Neuronal stem cell (in vitro differentiated cells): ENCODE results near the gene MOSMO.

Experiments used
- DNase-seq: peaks from one replicate; pipeline ENCODE4 v3.0.0-alpha.2; 2013; ENCODE audit warnings: low spot score
- H2AFZ ChIP-seq: one replicate; pipeline ENCODE4 v1.6.1; 2013; ENCODE audit warnings: mild to moderate bottlenecking, low read length, inconsistent platforms
- H2AK5ac ChIP-seq: 2 replicates; pipeline ENCODE4 v1.6.1; 2013; ENCODE audit warnings: low read depth, mild to moderate bottlenecking, inconsistent platforms, low read length, moderate library complexity, mixed read lengths
- H2BK120ac ChIP-seq: 2 replicates; pipeline ENCODE4 v1.6.1; 2013; ENCODE audit warnings: low read depth, mild to moderate bottlenecking, inconsistent platforms, low read length, moderate library complexity, mixed read lengths
- H2BK12ac ChIP-seq: one replicate; pipeline ENCODE4 v1.6.1; 2013; ENCODE audit warnings: low read length, inconsistent platforms
- H2BK15ac ChIP-seq: 2 replicates; pipeline ENCODE4 v1.6.1; 2013; ENCODE audit warnings: mild to moderate bottlenecking, low read length, inconsistent platforms, mixed read lengths
- H2BK5ac ChIP-seq: one replicate; pipeline ENCODE4 v1.6.1; 2013; ENCODE audit warnings: inconsistent platforms, mild to moderate bottlenecking, low read length, moderate library complexity
- H3K14ac ChIP-seq: one replicate; pipeline ENCODE4 v1.6.1; 2013; ENCODE audit warnings: low read length, inconsistent platforms
- H3K18ac ChIP-seq: 2 replicates; pipeline ENCODE4 v1.6.1; 2013; ENCODE audit warnings: low read length, inconsistent platforms
- H3K23ac ChIP-seq: 2 replicates; pipeline ENCODE4 v1.6.1; 2013; ENCODE audit warnings: low read depth, mild to moderate bottlenecking, mixed read lengths, low read length, inconsistent platforms; ENCODE audit not compliant: poor library complexity
- H3K27ac ChIP-seq: replicated peaks from 3 replicates; pipeline ENCODE4 v1.5.1; 2013; ENCODE audit warnings: low read length, inconsistent platforms
- H3K27me3 ChIP-seq, 3 experiments: 2 replicates each; pipeline ENCODE4 v1.6.1; 2013; ENCODE audit warnings: low read length in 3 of 3, mild to moderate bottlenecking in 2 of 3, inconsistent platforms in 1 of 3, low read depth in 1 of 3, mixed read lengths in 1 of 3, moderate library complexity in 1 of 3; ENCODE audit not compliant: control insufficient read depth in 3 of 3, insufficient read depth in 3 of 3
- H3K36me3 ChIP-seq, 2 donors: replicated peaks in 1 of 2; 2 replicates each; pipeline ENCODE4 v1.6.1; 2013; ENCODE audit warnings: low read length in 2 of 2; ENCODE audit not compliant: control insufficient read depth in 2 of 2, insufficient read depth in 2 of 2
- H3K4ac ChIP-seq: 2 replicates; pipeline ENCODE4 v1.6.1; 2013; ENCODE audit warnings: inconsistent platforms, mild to moderate bottlenecking, low read length, moderate library complexity
- H3K4me1 ChIP-seq, 2 donors: 1 replicate in 1 of 2; 2 replicates in 1 of 2; pipeline ENCODE4 v1.6.1; 2013; ENCODE audit warnings: low read length in 2 of 2, low read depth in 1 of 2; ENCODE audit not compliant: control insufficient read depth in 2 of 2, insufficient read depth in 1 of 2
- H3K4me2 ChIP-seq: one replicate; pipeline ENCODE4 v1.6.1; 2013; ENCODE audit warnings: mild to moderate bottlenecking, low read length, inconsistent platforms; ENCODE audit not compliant: insufficient read depth, poor library complexity, severe bottlenecking
- H3K4me3 ChIP-seq, 2 donors: 2 replicates each; pipeline ENCODE4 v1.5.1; 2013; ENCODE audit warnings: low read length in 2 of 2, mild to moderate bottlenecking in 2 of 2, inconsistent platforms in 1 of 2, moderate library complexity in 1 of 2
- H3K79me1 ChIP-seq: one replicate; pipeline ENCODE4 v1.6.1; 2013; ENCODE audit warnings: low read depth, mild to moderate bottlenecking, inconsistent platforms, low read length, moderate library complexity
- H3K9ac ChIP-seq: one replicate; pipeline ENCODE4 v1.6.1; 2013; ENCODE audit warnings: mild to moderate bottlenecking, low read depth, low read length, inconsistent platforms; ENCODE audit not compliant: poor library complexity
- H3K9me3 ChIP-seq, 2 donors: replicated peaks in 1 of 2; 2 replicates each; pipeline versions ENCODE3 to v1.6.1; 2013; ENCODE audit warnings: low read length in 2 of 2, mild to moderate bottlenecking in 2 of 2, inconsistent platforms in 1 of 2, low read depth in 1 of 2, mixed read lengths in 1 of 2, moderate library complexity in 1 of 2; ENCODE audit not compliant: control insufficient read depth in 2 of 2, insufficient read depth in 1 of 2
- H4K8ac ChIP-seq: one replicate; pipeline ENCODE4 v1.6.1; 2013; ENCODE audit warnings: low read depth, mild to moderate bottlenecking, inconsistent platforms, low read length, moderate library complexity
- H4K91ac ChIP-seq: one replicate; pipeline ENCODE4 v1.6.1; 2013; ENCODE audit warnings: low read length, low read depth, mild to moderate bottlenecking, inconsistent platforms; ENCODE audit not compliant: poor library complexity
- WGBS, 2 donors: extraction: QIAGEN DNeasy Blood & Tissue Kit; methylation state at CpG; one replicate each; pipeline ENCODE4 v1.1.7; 2013; ENCODE audit warnings: missing lambda C conversion rate in 2 of 2, mixed read lengths in 1 of 2; ENCODE audit not compliant: insufficient read length in 2 of 2, insufficient replicate concordance in 1 of 2; ENCODE audit errors: extremely low coverage in 2 of 2; 5-methylcytosine and 5-hydroxymethylcytosine counted together

The MOSMO gene

DNA sequence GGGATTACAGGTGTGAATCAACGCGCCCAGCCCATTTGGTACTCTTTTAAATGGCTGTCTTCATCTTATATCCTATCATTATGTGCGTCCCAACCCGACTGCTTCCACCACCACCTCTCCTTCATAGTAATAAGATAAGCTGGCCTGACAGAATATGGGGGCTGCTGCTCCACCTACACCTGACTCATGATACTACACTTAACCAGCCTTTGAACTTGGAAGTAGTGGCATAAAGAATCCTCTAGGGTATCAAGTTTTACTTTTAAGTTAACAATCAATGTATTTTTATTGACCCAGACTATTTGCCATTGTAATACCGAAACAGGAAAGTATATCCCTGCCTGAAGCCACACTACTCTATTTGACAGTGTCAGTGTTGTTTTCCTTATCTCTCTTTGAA lies 25.8 kb upstream of the MOSMO start:
- Histone ChIP-seq H2AFZ (no peak overlapping the region), H2BK5ac (no peak overlapping the region), H2AK5ac (no peak overlapping the region), H3K9ac (no peak overlapping the region), H3K18ac (no peak overlapping the region), H4K91ac (no peak overlapping the region), H3K4ac (no peak overlapping the region), H4K8ac (no peak overlapping the region), H3K14ac (no peak overlapping the region), H3K4me3 (no peak overlapping the region), H2BK15ac (no peak overlapping the region), H3K27ac (no peak overlapping the region), H2BK12ac (no peak overlapping the region), H3K36me3 (peaks cover 26 to 91% of the 10 kb centered on the region in 2 donors), H3K4me1 (no peaks in the 10 kb centered on the region), H3K79me1 (no peaks in the 10 kb centered on the region), H3K4me2 (no peak overlapping the region), H2BK120ac (no peak overlapping the region), H3K23ac (no peak overlapping the region), H3K9me3 (no peaks in the 10 kb centered on the region), H3K27me3 (no peaks in the 10 kb centered on the region)
- no CpG with 5 or more reads among the region's 5 CpGs for WGBS, 2 donors
- DNase-seq, result no peak

DNA sequence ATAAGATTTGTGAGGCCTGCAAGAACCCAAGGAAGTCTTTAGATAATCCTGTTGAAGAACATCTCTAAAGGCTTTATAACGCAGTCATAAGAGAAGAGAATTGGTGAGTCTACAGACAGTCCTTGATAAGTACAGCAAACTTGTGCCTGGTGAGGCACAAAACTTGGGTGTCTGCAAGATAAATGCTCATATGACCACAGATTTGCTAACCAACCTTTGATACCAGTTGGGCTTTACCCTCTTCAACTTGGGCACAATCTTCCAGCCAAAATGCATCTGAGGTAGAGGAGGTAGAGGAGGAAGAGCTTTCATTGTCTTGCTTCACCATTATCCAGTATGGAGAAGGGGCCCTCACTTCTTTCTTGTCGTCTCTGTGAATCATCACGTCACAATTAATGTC lies 23.8 kb upstream of the MOSMO start:
- no CpG with 5 or more reads among the region's 3 CpGs for WGBS, 2 donors
- no peak overlapping the region for H2AK5ac ChIP-seq
- H3K4ac ChIP-seq, result no peak overlapping the region
- no peak overlapping the region for H2BK12ac ChIP-seq
- H3K79me1 ChIP-seq, result no peaks in the 10 kb centered on the region
- no peak overlapping the region for H2BK5ac ChIP-seq
- H3K18ac ChIP-seq, result no peak overlapping the region
- no peak overlapping the region for H2AFZ ChIP-seq
- no peak overlapping the region for H3K23ac ChIP-seq
- no peak overlapping the region for H3K14ac ChIP-seq
- H3K4me2 ChIP-seq, result no peak overlapping the region
- no peak overlapping the region for H2BK120ac ChIP-seq
- H3K9me3 ChIP-seq, result no peaks in the 10 kb centered on the region
- no peaks in the 10 kb centered on the region for H3K27me3 ChIP-seq
- no peak for DNase-seq
- H3K36me3 ChIP-seq, result peaks cover 21 to 71% of the 10 kb centered on the region in 2 donors
- H4K8ac ChIP-seq, result no peak overlapping the region
- no peak overlapping the region for H3K4me3 ChIP-seq
- H4K91ac ChIP-seq, result no peak overlapping the region
- no peaks in the 10 kb centered on the region for H3K4me1 ChIP-seq
- H2BK15ac ChIP-seq, result no peak overlapping the region
- H3K9ac ChIP-seq, result no peak overlapping the region
- H3K27ac ChIP-seq, result no peak overlapping the region

- Histone ChIP-seq H3K9me3 (no peaks in the 10 kb centered on the region), H3K36me3 (peaks cover 13 to 56% of the 10 kb centered on the region in 2 donors), H4K8ac (no peak overlapping the region), H2BK15ac (no peak overlapping the region), H4K91ac (no peak overlapping the region), H3K23ac (no peak overlapping the region), H3K27ac (no peak overlapping the region), H3K14ac (no peak overlapping the region), H3K4ac (no peak overlapping the region), H2BK12ac (no peak overlapping the region), H3K79me1 (no peaks in the 10 kb centered on the region), H2AFZ (no peak overlapping the region), H2AK5ac (no peak overlapping the region), H3K4me1 (no peaks in the 10 kb centered on the region), H3K18ac (no peak overlapping the region), H2BK5ac (no peak overlapping the region), H3K9ac (no peak overlapping the region), H3K4me2 (no peak overlapping the region), H2BK120ac (no peak overlapping the region), H3K27me3 (no peaks in the 10 kb centered on the region), H3K4me3 (no peak overlapping the region)
- DNase-seq, result no peak
These were observed 22.4 kb upstream of the MOSMO start for GRCh38 chr16:21985524-21985923.

- no peaks in the 10 kb centered on the region for H3K9me3 ChIP-seq
- DNase-seq, result no peak
- no peaks in the 10 kb centered on the region for H3K79me1 ChIP-seq
- no peak overlapping the region for H3K14ac ChIP-seq
- H4K8ac ChIP-seq, result no peak overlapping the region
- H3K36me3 ChIP-seq, result peaks cover 8 to 45% of the 10 kb centered on the region in 2 donors
- no peak overlapping the region for H2AFZ ChIP-seq
- no CpG with 5 or more reads among the region's 4 CpGs for WGBS, 2 donors
- no peak overlapping the region for H3K4me3 ChIP-seq
- no peaks in the 10 kb centered on the region for H3K4me1 ChIP-seq
- H2BK5ac ChIP-seq, result no peak overlapping the region
- no peak overlapping the region for H3K9ac ChIP-seq
- H3K27me3 ChIP-seq, result no peaks in the 10 kb centered on the region
- H2BK120ac ChIP-seq, result no peak overlapping the region
- no peak overlapping the region for H2BK15ac ChIP-seq
- H3K23ac ChIP-seq, result no peak overlapping the region
- no peak overlapping the region for H3K4me2 ChIP-seq
- no peak overlapping the region for H3K27ac ChIP-seq
- no peak overlapping the region for H3K4ac ChIP-seq
- no peak overlapping the region for H2BK12ac ChIP-seq
- H4K91ac ChIP-seq, result no peak overlapping the region
- no peak overlapping the region for H2AK5ac ChIP-seq
- H3K18ac ChIP-seq, result no peak overlapping the region
These were observed 21.1 kb upstream of the MOSMO start for GRCh38 chr16:21986692-21987246.
